Measurements from ENCODE around the gene TPCN1.

Gene TPCN1

DNA sequence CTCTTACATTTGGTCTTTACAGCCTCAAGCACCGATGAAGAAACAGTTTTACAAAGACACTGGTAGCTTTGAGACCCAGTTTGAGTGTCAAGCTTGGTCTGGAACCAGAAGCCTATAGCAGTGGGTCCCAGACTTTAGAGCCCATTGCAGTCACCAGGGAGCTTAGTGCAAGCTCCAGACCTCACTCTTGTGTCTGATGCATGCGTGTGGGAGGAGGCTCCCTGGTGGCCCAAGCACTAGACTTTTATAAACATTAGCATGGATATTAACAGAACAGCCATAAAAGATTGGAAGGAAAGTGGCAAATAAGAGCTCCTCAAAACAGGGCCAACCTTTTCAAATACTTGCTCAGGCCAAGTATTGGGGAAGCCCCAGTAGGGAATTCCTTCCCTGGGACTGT lies 68.1 kb downstream of the TPCN1 start:
- TF ChIP-seq, protein P1, sequence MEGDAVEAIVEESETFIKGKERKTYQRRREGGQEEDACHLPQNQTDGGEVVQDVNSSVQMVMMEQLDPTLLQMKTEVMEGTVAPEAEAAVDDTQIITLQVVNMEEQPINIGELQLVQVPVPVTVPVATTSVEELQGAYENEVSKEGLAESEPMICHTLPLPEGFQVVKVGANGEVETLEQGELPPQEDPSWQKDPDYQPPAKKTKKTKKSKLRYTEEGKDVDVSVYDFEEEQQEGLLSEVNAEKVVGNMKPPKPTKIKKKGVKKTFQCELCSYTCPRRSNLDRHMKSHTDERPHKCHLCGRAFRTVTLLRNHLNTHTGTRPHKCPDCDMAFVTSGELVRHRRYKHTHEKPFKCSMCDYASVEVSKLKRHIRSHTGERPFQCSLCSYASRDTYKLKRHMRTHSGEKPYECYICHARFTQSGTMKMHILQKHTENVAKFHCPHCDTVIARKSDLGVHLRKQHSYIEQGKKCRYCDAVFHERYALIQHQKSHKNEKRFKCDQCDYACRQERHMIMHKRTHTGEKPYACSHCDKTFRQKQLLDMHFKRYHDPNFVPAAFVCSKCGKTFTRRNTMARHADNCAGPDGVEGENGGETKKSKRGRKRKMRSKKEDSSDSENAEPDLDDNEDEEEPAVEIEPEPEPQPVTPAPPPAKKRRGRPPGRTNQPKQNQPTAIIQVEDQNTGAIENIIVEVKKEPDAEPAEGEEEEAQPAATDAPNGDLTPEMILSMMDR (IDR thresholded peaks at IDR 0.05; ENCODE audit: control insufficient read depth, insufficient read depth, low read depth, low read length, missing control alignments): no peak
- no peak overlapping the region for H3K4me3 ChIP-seq (ENCODE audit: control insufficient read depth, low read depth, low read length)

DNA sequence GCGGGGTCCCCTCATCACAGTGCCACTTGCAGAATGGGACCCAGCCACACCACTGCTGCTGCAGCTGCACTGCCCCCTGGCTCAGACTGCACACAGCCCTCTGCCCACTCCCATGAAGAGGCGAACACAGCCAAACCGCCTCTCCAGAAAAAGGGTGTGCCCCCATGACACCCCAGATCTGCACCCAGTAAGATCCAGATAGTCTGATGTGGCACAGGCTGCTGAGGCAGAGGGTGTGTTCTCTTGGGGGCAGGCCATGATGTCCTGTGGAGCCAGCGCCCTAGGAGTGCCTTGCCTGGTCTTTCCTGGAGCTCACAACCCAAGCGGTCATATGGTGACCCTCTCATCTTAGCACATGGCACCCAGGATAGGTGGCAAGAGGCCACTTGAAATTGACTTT lies 69.2 kb downstream of the TPCN1 start:
- no peak for DNase-seq (ENCODE audit: low read depth)
- TF ChIP-seq, protein P1 (IDR thresholded peaks at IDR 0.05; ENCODE audit: control insufficient read depth, insufficient read depth, low read depth, low read length, missing control alignments): no peak
- no peak overlapping the region for H3K4me3 ChIP-seq (ENCODE audit: control insufficient read depth, low read depth, low read length)

More for the DNA sequence above, 68.1 kb downstream of the TPCN1 start:
- DNase-seq (ENCODE audit: low read depth): no peak

DNA sequence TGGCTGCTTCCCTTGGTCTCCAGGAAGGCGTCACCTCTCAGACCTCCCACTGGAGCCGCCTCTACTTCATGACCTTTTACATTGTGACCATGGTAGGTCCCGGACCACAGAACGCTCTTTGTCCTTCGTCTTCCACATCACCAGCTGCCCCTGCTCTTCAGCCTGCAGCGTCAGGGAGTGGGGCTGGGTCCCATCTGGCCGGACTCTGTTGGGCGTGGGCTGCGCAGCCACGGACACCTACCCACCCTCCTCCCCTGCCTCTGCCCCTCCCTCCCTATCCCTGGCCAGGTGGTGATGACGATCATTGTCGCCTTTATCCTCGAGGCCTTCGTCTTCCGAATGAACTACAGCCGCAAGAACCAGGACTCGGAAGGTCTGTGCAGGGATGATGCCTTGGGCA lies 70.3 kb downstream of the TPCN1 start:
- no peak overlapping the region for H3K4me3 ChIP-seq (ENCODE audit: control insufficient read depth, low read depth, low read length)
- TF ChIP-seq, protein P1 (IDR thresholded peaks at IDR 0.05; ENCODE audit: control insufficient read depth, insufficient read depth, low read depth, low read length, missing control alignments): no peak
- no peak for DNase-seq (ENCODE audit: low read depth)

DNA sequence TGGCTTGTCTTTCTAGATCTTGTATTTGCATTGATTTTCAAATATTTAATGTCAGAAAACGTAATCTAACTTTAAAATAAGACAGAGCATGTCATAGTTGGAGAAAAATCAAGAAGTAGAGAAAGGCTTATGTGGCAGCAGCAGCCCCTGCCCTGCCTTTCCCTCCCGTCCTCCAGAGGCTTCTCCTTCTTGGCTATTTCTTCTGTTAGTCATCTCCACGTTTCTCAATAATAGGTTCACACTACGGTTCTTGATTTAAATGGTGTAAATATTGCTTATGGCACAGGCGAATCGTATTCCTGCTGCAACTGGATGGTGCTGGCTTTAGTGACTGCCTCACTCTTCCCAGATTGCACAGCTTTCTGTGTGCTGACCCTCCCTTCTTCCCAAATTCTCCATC lies 70.8 kb downstream of the TPCN1 start:
- peak; percentile 38 for DNase-seq (ENCODE audit: low read depth)
- no peak overlapping the region for H3K4me3 ChIP-seq (ENCODE audit: control insufficient read depth, low read depth, low read length)
- TF ChIP-seq, protein P1 (IDR thresholded peaks at IDR 0.05; ENCODE audit: control insufficient read depth, insufficient read depth, low read depth, low read length, missing control alignments): no peak

DNA sequence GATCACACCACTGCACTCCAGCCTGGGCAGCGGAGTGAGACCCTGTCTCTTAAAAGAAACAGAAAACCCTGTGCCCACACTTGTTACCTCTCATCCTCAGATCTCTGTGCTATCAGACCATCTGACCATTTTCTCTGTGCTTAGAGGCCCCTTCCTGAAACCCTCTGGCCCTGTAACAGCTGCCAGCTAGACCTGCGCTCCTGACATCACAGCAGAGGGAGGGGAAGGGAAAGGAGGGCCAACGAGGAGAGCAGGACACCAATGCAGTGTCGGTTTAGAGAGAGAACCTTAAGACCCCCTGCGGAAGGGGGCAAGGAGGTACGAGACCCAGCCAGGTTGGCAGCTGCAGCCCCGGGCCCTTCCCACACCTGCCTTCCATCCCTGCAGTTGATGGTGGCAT lies 71.3 kb downstream of the TPCN1 start:
- DNase-seq (ENCODE audit: low read depth): no peak
- TF ChIP-seq, protein P1 (IDR thresholded peaks at IDR 0.05; ENCODE audit: control insufficient read depth, insufficient read depth, low read depth, low read length, missing control alignments): no peak
- no peak overlapping the region for H3K4me3 ChIP-seq (ENCODE audit: control insufficient read depth, low read depth, low read length)

DNA sequence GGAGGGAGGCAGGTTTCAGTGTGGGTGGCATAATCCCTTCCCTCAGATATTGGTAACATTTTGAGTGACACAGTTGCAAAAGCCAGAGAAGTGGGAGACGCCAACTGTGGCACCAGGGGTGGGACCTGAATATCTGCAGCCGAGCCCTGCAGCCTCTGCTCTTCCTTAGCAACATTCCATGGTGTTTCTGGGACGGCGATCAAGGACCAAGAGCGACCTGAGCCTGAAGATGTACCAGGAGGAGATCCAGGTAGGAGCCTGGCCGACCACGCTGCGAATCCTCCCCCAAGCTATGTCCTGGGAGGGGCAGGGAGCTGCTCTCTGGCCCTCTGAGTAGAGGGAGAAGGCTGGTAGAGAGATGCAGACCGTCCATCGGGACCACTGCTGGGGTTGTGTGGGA lies 71.8 kb downstream of the TPCN1 start:
- TF ChIP-seq, protein P1 (IDR thresholded peaks at IDR 0.05; ENCODE audit: control insufficient read depth, insufficient read depth, low read depth, low read length, missing control alignments): no peak
- H3K4me3 ChIP-seq (ENCODE audit: control insufficient read depth, low read depth, low read length): no peak overlapping the region
- DNase-seq (ENCODE audit: low read depth): no peak
